Karpas-422 (cell line): Measurements from ENCODE around the gene CCDC85A. TPM values are rescaled to one million over a fixed set of nuclear protein-coding genes. Genes with fewer than 3 reads are reported as not detected.

Experiments
- DNase-seq: peaks from one replicate; pipeline ENCODE4 v3.0.0-alpha.2; 2015
- H2AFZ ChIP-seq: fragments of 200-600 bp; sonication (generic); 2 replicates; pipeline ENCODE4 v1.6.1; 2014; ENCODE audit warnings: antibody characterized with exemption, low read length, mixed read lengths
- H3K27ac ChIP-seq: fragments of 200-600 bp; sonication (generic); 2 replicates; pipeline ENCODE4 v1.5.1; 2014; ENCODE audit warnings: mild to moderate bottlenecking, low read length, moderate library complexity
- H3K27me3 ChIP-seq: fragments of 200-600 bp; sonication (generic); 2 replicates; pipeline ENCODE4 v1.6.1; 2014; ENCODE audit warnings: low read length, mixed read lengths
- H3K36me3 ChIP-seq: fragments of 200-600 bp; sonication (generic); 2 replicates; pipeline ENCODE4 v1.6.1; 2014; ENCODE audit warnings: low read length, mixed read lengths; ENCODE audit not compliant: insufficient read depth
- H3K4me1 ChIP-seq: fragments of 200-600 bp; sonication (generic); 2 replicates; pipeline ENCODE4 v1.6.1; 2014; ENCODE audit warnings: mild to moderate bottlenecking, low read length, mixed read lengths
- H3K4me2 ChIP-seq: fragments of 200-600 bp; sonication (generic); 2 replicates; pipeline ENCODE4 v1.6.1; 2014; ENCODE audit warnings: low read length, low read depth, mild to moderate bottlenecking; ENCODE audit not compliant: poor library complexity, severe bottlenecking
- H3K4me3 ChIP-seq: fragments of 200-600 bp; sonication (generic); 2 replicates; pipeline ENCODE4 v1.5.1; 2014; ENCODE audit warnings: mild to moderate bottlenecking, antibody characterized with exemption, low read length, mixed read lengths
- H3K79me2 ChIP-seq: fragments of 200-600 bp; sonication (generic); 2 replicates; pipeline ENCODE4 v1.6.1; 2014; ENCODE audit warnings: mild to moderate bottlenecking, low read length, mixed read lengths
- H3K9ac ChIP-seq: fragments of 200-600 bp; sonication (generic); 2 replicates; pipeline ENCODE4 v1.6.0; 2014; ENCODE audit warnings: low read length
- H3K9me2 ChIP-seq: fragments of 200-600 bp; sonication (generic), shearing (Covaris generic); replicated peaks from 2 replicates; pipeline ENCODE4 v1.6.0; 2014; ENCODE audit warnings: mild to moderate bottlenecking, low read length, moderate library complexity; ENCODE audit not compliant: insufficient read depth
- H3K9me3 ChIP-seq: fragments of 300-700, 200-600 bp; sonication (generic); 2 replicates; pipeline ENCODE4 v1.6.1; 2014; ENCODE audit warnings: low read length, mixed read lengths
- H4K20me1 ChIP-seq: fragments of 200-600 bp; sonication (generic); 2 replicates; pipeline ENCODE4 v1.6.1; 2014; ENCODE audit warnings: mild to moderate bottlenecking, antibody characterized with exemption, low read length, low read depth; ENCODE audit not compliant: insufficient read depth
- total RNA-seq: library from RNA; depleted of rRNA; stranded (reverse); fragments of >200 nt; shearing (Covaris generic); gene quantifications from 2 replicates; pipeline ENCODE4 v1.2.3, GENCODE V29; 2014; ENCODE audit warnings: low replicate concordance

CCDC85A gene
- total RNA-seq, 1 experiment from 2014 or later: not detected

GRCh38 chr2:56295666-56296065 is 111.9 kb downstream of the CCDC85A start:
- no peaks in the 10 kb centered on the region for H3K36me3 ChIP-seq
- H3K9me2 ChIP-seq: no peaks in the 10 kb centered on the region
- no peaks in the 10 kb centered on the region for H3K4me1 ChIP-seq
- no peak for DNase-seq
- H3K4me2 ChIP-seq: no peak overlapping the region
- no peaks in the 10 kb centered on the region for H3K27me3 ChIP-seq
- H3K4me3 ChIP-seq: no peak overlapping the region
- H3K9ac ChIP-seq: no peak overlapping the region
- no peak overlapping the region for H2AFZ ChIP-seq
- no peaks in the 10 kb centered on the region for H4K20me1 ChIP-seq
- H3K79me2 ChIP-seq: no peaks in the 10 kb centered on the region
- H3K9me3 ChIP-seq: no peaks in the 10 kb centered on the region
- H3K27ac ChIP-seq: no peak overlapping the region

GRCh38 chr2:56297671-56298070 is 113.9 kb downstream of the CCDC85A start:
- H2AFZ ChIP-seq: no peak overlapping the region
- no peak for DNase-seq
- no peak overlapping the region for H3K9ac ChIP-seq
- no peak overlapping the region for H3K27ac ChIP-seq
- H3K9me2 ChIP-seq: no peaks in the 10 kb centered on the region
- H3K4me1 ChIP-seq: no peaks in the 10 kb centered on the region
- H3K9me3 ChIP-seq: no peaks in the 10 kb centered on the region
- no peaks in the 10 kb centered on the region for H3K36me3 ChIP-seq
- no peaks in the 10 kb centered on the region for H3K79me2 ChIP-seq
- H3K4me3 ChIP-seq: no peak overlapping the region
- H3K4me2 ChIP-seq: no peak overlapping the region
- H4K20me1 ChIP-seq: no peaks in the 10 kb centered on the region
- H3K27me3 ChIP-seq: no peaks in the 10 kb centered on the region

GRCh38 chr2:56299171-56299691 is 115.4 kb downstream of the CCDC85A start:
- DNase-seq: no peak
- Histone ChIP-seq H2AFZ (no peak overlapping the region), H3K4me3 (no peak overlapping the region), H3K4me1 (no peaks in the 10 kb centered on the region), H3K36me3 (no peaks in the 10 kb centered on the region), H3K9me2 (no peaks in the 10 kb centered on the region), H3K9ac (no peak overlapping the region), H3K27ac (no peak overlapping the region), H3K79me2 (no peaks in the 10 kb centered on the region), H3K4me2 (no peak overlapping the region), H3K9me3 (no peaks in the 10 kb centered on the region), H3K27me3 (no peaks in the 10 kb centered on the region), H4K20me1 (no peaks in the 10 kb centered on the region)

- H3K27me3 ChIP-seq: no peaks in the 10 kb centered on the region
- no peaks in the 10 kb centered on the region for H3K9me2 ChIP-seq
- H3K4me1 ChIP-seq: no peaks in the 10 kb centered on the region
- no peak overlapping the region for H3K9ac ChIP-seq
- no peaks in the 10 kb centered on the region for H3K9me3 ChIP-seq
- H3K79me2 ChIP-seq: no peaks in the 10 kb centered on the region
- H3K4me3 ChIP-seq: no peak overlapping the region
- H3K27ac ChIP-seq: no peak overlapping the region
- no peak for DNase-seq
- no peaks in the 10 kb centered on the region for H4K20me1 ChIP-seq
- H3K4me2 ChIP-seq: no peak overlapping the region
- no peak overlapping the region for H2AFZ ChIP-seq
- H3K36me3 ChIP-seq: no peaks in the 10 kb centered on the region
Measured at GRCh38 chr2:56309626-56310170, 125.9 kb downstream of the CCDC85A start.

GRCh38 chr2:56313500-56313921 is 129.7 kb downstream of the CCDC85A start:
- no peak overlapping the region for H2AFZ ChIP-seq
- no peak overlapping the region for H3K4me2 ChIP-seq
- H3K27ac ChIP-seq: no peak overlapping the region
- H4K20me1 ChIP-seq: no peaks in the 10 kb centered on the region
- H3K9ac ChIP-seq: no peak overlapping the region
- no peaks in the 10 kb centered on the region for H3K27me3 ChIP-seq
- no peaks in the 10 kb centered on the region for H3K9me2 ChIP-seq
- DNase-seq: no peak
- no peaks in the 10 kb centered on the region for H3K79me2 ChIP-seq
- no peaks in the 10 kb centered on the region for H3K4me1 ChIP-seq
- no peak overlapping the region for H3K4me3 ChIP-seq
- H3K36me3 ChIP-seq: no peaks in the 10 kb centered on the region
- no peaks in the 10 kb centered on the region for H3K9me3 ChIP-seq

- no peaks in the 10 kb centered on the region for H3K27me3 ChIP-seq
- H3K4me2 ChIP-seq: no peak overlapping the region
- H4K20me1 ChIP-seq: no peaks in the 10 kb centered on the region
- DNase-seq: no peak
- no peaks in the 10 kb centered on the region for H3K9me2 ChIP-seq
- no peak overlapping the region for H2AFZ ChIP-seq
- H3K4me1 ChIP-seq: no peaks in the 10 kb centered on the region
- H3K79me2 ChIP-seq: no peaks in the 10 kb centered on the region
- H3K27ac ChIP-seq: no peak overlapping the region
- H3K36me3 ChIP-seq: no peaks in the 10 kb centered on the region
- no peak overlapping the region for H3K9ac ChIP-seq
- H3K4me3 ChIP-seq: no peak overlapping the region
- H3K9me3 ChIP-seq: no peaks in the 10 kb centered on the region
Measured at GRCh38 chr2:56314371-56314770, 130.6 kb downstream of the CCDC85A start.

- no peak overlapping the region for H2AFZ ChIP-seq
- H3K4me2 ChIP-seq: no peak overlapping the region
- H3K27me3 ChIP-seq: no peaks in the 10 kb centered on the region
- no peak overlapping the region for H3K9ac ChIP-seq
- H3K9me3 ChIP-seq: no peaks in the 10 kb centered on the region
- no peak overlapping the region for H3K27ac ChIP-seq
- H4K20me1 ChIP-seq: no peaks in the 10 kb centered on the region
- H3K4me1 ChIP-seq: no peaks in the 10 kb centered on the region
- H3K9me2 ChIP-seq: no peaks in the 10 kb centered on the region
- no peak for DNase-seq
- H3K36me3 ChIP-seq: no peaks in the 10 kb centered on the region
- H3K4me3 ChIP-seq: no peak overlapping the region
- no peaks in the 10 kb centered on the region for H3K79me2 ChIP-seq
Measured at GRCh38 chr2:56314796-56315195, 131.0 kb downstream of the CCDC85A start.

GRCh38 chr2:56315376-56315775 is 131.6 kb downstream of the CCDC85A start:
- no peak overlapping the region for H3K9ac ChIP-seq
- H3K9me2 ChIP-seq: no peaks in the 10 kb centered on the region
- DNase-seq: no peak

More at GRCh38 chr2:56315376-56315775, 131.6 kb downstream of the CCDC85A start:
- Histone ChIP-seq H2AFZ (no peak overlapping the region), H3K79me2 (no peaks in the 10 kb centered on the region), H3K36me3 (no peaks in the 10 kb centered on the region), H3K4me1 (no peaks in the 10 kb centered on the region), H4K20me1 (no peaks in the 10 kb centered on the region), H3K27me3 (no peaks in the 10 kb centered on the region), H3K4me3 (no peak overlapping the region), H3K4me2 (no peak overlapping the region), H3K9me3 (no peaks in the 10 kb centered on the region), H3K27ac (no peak overlapping the region)
